NCI-H2107 treated with DMSO at 0.1 percent for 48 hours (cell line): ENCODE measurements around the gene TBPL1.
"Not testable (repeated sequence)": the region's sequence is repeated elsewhere in the genome, so short reads cannot be mapped to it uniquely, and the experiment has no call there.

Experiments used
- DNase-seq: peaks from one replicate; lab custom pipeline; 2025; ENCODE audit not compliant: unreplicated experiment; lab: John Stamatoyannopoulos, UW

TBPL1 gene

DNA sequence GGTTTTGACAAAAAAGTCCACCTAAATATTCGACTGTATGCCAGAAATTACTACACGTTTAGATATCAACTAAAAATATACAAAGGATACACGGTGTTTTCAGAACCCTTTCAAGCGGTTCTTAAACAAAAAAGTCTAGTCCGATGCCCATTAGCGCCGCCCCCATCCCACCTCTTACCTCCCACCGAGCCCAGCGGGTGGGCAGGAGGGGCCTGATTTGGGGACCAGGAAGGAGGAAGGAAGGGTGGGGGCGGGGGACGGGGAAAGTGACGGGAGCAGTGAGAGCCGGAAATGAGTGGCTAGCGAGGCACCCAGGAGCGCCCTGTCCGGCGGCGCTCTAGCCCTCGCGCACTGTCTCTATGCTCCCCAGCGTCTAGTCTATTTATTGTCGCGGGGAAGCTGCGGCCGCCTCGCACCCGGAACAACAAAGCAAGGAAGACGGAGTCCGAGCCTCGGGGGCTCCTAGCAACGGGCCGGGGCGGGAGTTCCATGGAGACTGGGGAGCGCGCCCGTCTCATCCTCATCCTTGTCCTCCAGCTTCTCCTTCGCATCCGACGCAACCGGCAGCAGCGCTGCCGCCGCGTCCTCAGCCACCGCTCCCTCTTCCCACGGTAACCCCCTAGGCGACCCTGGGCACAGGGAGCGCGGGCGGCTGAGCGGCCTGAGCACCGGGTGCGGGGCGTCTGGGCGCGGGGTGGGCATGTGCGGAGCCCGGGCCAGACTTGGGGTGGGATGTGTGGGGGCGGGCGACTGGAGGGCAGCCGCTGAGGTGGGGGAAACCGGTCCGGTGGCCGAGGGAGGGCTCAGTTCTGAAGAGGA, at the start of gene TBPL1:
TBPL1 (plus strand) TSS at position 410 of the 819 bp plus-strand sequence. CDS start 26,902 bp downstream, outside the sequence.
- peak; percentile 94 for DNase-seq

DNA sequence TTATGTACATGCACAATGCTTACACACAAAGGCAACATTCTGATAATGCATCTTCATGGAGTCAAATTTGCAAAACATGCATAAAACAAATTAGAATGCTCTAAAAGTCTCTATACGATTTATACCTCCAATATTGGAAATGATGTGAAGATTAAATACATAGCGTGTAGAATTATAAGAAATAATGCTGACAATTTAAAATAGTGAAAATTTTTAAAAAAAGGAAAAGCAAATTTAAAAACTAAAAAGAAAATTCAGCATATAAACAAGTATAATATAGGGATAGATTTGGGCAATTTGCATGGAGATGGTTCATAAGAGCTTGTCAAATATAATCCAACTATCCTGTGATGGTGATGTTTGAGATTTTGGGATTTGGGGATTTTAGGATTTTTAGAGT, 49.2 kb upstream of the TBPL1 start:
- no peak for DNase-seq

DNA sequence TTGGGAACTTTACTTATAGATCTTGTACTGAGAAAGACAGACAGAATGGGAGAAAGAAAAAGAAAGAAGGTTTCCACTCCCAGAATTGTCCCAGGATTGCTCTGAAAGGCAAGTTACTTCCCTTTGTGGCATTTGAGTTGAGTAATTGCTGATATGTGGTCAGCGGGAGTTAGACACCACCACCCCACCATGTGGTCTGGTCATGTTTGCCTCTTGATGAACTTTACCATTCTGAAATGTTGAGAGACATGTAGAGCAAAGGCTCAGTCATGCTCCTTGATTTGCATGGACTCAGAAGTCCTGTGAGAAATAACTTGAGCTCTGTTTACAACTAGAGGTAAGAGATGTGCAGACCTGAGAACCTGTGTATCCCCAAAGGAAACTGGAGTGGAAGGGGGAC, 47.0 kb upstream of the TBPL1 start:
- DNase-seq: no peak

DNA sequence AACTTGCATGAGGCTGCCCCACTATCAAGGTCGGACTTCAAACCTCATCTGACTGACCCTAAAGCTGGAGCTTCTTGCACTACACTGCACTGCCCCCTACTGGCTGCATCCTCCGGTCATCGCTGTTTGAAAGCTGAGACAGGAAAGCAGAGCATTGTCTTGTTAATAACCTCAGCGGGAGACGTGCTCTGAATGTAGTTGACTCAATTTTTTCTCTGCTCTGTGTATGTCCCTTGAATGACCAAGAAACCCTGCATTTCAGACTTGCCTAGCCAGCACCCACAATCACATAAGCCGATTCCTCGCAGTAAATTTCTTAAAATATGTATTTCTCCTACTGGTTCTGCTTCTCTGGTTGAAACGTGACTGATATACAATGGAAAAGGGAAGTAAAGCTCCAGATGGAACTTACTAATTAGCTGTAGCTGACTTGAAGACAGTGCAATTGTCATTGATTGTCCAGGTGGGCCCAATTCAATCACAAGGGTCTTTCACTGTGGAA, 36.3 kb upstream of the TBPL1 start:
- DNase-seq: peak; percentile 94

DNA sequence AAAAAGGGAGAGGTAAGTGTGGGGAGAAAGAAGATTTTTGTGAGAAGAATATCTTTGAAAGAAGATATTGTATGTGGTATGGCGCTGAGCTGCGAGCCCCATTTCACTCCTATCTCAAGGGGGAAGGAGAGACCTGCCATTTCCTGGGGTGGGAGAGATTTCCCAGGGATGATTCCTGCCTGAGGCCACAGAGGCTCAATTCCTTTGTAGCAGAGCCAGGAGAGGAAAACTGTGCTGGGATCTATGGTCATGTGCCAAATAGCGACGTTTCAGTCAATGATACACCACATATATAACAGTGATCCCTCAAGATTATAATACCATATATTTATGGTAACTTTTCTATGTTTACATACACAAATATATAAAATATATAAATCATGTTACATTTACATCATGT, 35.2 kb upstream of the TBPL1 start:
- no peak for DNase-seq

DNA sequence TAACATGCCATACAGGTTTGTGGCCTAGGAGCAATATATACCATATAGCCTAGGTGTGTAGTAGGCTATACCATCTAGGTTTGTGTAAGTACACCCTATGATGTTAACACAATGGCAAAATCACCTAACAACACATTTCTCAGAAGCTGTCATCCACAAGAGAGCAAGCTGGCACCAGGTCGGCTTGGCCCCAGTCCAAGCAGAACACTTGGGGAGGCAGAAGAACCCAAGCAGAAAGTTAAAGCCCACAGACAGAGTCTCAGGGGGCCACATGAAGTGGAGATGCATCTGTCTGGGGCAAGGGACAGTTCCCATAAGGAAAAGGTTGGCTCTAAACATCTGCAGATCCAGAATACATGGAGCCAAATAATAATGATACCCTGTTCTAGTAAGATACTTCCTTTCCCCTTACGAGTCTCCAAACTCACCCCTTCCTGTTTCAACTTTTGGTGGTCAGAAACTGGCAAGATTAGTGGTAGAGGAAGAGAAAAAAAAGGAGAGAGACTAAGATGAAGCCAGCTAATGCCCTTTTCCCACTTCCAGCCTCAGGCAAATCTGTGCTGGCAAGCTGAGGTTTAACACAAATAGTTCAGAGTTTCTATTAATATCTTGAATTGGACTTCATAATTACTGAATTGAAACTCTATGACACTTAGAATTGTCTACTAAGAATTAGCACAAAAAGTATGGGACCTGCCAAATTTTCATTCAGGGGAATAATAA, 34.7 kb upstream of the TBPL1 start:
- DNase-seq: no peak

DNA sequence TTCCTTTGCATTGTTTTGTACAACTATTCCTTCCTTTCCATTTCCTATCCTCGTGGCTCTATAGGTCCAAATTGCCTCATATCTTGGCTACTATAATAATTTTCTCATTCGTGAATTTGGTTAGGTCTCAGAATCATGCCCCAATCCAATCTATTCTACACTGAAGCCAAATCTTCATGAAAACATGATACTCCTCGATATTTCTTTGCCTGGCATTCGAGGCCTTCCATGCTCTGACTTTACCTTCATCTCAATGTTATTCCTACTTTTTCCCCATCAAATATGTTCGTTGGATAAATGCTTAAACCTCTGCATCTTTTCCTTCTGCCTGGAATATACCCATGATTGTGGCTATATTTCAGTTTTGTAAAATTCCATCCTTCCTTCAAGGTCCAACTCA, 33.7 kb upstream of the TBPL1 start:
- no peak for DNase-seq

DNA sequence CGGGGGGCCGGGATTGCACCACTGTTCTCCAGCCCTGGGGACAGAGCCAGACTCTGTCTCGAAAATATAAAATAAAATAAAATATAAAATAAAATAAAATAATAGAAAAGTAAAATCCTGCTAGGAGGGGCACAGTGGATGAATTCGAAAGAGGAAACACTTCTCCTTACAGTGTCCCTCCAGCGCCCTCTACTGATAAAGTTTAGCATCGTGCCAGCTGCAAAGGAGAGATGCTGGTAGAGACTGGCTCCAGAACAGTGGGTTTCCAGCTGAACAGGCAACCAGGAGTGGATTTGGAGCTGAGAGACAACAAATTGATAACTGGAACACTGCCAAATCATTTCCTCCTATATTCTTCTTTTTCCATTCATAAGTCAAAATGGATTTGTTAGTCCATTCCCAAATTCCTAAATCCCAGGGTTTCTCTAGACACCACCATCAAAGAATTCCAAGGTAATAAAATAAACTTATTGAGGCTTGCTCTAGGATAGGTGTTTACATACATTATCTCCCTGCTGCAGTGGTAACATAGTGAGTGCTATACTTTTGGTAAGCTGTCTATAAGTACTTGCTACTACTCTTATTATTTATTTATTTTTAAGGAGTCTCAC, 31.7 kb upstream of the TBPL1 start:
- peak; percentile 73 for DNase-seq

DNA sequence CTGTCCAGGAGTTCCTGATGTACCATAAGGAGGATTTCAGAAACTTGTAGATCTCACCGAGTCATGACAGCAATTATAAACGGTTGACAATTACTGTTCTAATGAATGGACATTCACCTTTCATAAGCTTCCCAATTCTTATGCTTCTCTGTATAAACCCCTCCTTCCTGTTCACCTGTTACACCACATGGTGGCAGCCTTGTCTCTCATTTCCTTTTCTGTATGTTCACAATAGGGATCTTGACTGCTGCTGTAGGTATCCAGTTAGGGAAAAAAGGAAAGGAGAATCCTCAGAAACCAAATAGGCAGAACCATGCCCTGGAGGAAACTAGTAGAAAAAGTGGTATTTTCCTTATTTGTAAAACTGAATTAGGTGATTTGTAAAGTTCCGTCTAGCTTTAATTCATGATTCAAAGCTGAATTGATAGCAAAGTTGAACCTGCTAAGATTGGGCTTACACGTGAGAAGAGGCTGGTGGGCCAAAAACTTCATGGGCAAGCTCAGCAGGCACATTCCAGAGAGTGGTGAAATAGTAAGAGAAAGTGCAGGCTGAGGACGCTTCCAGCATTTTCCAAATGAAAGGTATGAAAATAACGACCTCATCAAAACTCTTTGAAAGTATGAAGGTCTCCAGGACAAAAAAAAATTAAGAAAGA, 29.0 kb upstream of the TBPL1 start:
- peak; percentile 84 for DNase-seq

DNA sequence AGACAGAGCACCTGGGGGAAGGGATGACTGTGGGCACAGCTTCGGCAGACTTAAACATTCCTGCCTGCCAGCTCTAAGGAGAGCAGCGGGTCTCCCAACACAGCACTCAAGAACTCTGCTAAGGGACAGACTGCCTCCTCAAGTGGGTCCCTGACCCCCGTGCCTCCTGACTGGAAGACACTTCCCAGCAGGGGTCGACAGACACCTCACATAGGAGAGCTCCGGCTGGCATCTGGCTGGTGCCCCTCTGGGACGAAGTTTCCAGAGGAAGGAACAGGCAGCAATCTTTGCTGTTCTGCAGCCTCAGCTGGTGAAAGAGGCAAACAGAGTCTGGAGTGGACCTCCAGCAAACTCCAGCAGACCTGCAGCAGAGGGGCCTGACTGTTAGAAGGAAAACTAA, 21.8 kb upstream of the TBPL1 start:
- DNase-seq: not testable (repeated sequence)

DNA sequence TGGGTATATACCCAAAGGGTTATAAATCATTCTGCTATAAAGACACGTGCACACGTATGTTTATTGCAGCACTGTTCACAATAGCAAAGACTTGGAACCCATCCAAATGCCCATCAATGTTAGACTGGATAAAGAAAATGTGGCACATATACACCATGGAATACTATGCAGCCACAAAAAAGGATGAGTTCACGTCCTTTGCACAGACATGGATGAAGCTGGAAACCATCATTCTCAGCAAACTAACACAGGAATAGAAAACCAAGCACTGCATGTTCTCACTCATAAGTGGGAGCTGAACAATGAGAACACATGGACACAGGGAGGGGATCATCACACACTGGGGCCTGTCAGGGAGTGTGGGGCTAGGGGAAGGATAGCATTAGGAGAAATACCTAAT, 16.7 kb upstream of the TBPL1 start:
- not testable (repeated sequence) for DNase-seq

DNA sequence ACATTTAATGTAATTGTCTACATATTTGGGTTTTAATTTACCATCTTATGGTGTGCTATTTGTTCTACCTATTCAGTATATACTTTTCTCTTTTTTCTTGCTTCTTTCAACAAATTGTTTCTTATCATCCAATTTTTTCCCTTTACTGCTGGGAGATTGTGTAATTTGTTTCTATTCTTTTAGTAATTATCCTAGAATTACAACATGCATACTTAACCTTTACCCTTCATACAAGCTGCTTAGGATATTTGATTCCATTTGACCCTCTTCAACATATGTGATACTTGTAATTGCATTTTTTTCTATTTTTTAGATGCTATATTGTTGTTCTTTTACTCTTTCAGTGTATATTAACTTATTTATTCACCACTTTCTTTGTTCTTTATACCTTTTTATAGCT, 15.1 kb upstream of the TBPL1 start:
- DNase-seq: no peak

DNA sequence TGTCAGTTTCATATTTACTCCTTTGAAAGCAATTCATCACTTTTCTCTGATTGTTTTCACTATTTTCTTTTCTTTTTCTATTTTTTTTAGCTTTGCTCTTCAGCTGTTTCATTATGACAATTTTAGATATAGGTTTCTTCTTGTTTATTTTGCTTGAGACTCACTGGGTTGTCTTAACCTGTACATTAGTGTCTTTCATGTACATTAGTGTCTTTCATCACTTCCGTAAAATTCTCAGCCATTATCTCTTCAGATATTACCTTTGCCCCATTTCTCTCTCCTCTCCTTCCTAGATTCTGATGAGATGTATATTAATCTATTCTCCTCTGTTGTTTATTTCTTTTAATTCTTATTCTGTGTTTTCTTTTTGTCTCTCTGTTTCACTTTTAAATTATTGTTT, 14.5 kb upstream of the TBPL1 start:
- no peak for DNase-seq

DNA sequence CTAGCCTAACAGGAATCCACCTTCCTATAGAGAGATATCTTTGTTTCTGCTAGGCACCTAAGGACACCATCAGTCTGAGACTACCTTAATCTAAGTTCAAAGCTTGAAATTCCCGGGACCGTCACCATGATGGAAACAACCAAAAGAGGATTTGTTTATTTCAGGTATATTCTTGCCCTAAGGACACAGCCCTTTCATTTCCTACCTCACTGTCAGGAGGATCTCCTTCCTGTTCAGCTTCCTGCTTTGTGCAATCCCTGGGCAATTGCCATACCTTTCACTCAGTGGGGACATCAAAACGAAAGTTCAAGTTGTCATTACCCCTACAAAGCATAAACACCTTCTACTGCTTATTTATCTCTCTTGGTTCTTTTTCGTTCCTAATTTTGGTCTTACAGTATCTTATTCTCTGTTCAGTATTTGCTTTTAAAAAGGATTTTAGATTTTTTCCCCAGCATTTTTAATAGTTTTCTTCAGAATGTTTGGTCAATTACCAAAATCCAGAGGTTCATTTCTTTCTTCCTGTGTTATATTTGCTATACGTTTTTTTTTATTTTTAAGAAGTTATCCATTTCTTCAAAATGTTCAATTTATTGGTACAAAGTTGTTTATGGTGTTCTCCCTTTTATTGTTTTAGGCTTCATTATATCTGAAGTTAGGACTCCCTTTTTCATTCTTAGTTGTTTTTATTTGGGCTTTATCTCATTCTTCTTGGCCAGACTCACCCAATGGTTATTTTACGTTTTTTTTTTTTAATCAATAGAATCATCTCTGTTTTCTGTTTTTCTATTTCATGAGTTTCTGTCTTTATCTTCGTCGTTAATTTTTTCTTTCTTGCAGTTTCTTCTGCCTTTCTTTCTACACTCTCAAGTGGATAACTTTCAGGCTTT, 13.0 kb upstream of the TBPL1 start:
- no peak for DNase-seq

DNA sequence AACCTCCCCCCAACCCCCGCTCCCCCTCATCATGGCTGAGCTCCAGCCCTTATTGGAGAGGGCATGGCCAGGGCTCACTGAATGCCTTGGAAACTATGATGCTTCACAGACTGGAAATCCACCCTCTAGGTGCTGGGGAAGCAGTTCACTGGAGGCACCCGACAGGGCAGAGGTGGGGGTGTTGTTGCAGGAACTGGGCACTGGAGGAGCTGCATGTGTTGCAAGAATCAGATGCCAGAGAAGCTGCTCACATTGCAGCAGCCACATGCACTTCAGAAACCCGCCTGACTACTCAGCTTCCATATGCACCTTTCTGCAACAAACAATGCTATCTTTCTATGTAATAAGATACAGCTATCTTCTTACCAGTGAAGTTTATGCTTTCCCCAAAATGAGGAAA, 7.9 kb upstream of the TBPL1 start:
- no peak for DNase-seq

DNA sequence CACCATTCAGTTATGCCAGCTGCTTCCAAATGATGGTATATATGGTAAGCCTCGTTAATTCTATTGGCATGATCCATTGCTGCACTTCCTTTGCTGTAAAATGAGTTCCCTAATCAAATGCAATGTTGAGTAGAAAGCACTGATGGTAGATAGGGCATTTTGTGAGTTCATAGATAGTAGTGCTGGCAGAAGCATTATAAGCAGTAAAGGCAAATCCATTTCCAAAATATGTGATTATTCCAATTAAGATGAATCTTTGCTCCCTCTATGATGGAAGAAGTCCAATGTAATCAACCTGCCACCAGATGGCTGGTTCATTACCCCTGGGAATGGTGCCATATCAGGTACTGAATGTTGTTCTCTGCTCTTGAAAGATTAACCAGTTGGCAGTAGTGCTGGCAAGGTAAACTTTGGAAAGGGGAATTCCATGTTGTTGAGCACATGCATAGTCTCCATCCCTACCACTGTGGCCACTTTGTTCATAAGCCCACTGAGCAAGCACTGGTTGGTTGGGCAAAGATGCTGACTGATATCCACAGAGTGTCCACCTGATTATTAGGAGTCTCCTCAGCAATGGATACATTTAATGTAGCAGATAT, 5.6 kb upstream of the TBPL1 start:
- peak; percentile 30 for DNase-seq

DNA sequence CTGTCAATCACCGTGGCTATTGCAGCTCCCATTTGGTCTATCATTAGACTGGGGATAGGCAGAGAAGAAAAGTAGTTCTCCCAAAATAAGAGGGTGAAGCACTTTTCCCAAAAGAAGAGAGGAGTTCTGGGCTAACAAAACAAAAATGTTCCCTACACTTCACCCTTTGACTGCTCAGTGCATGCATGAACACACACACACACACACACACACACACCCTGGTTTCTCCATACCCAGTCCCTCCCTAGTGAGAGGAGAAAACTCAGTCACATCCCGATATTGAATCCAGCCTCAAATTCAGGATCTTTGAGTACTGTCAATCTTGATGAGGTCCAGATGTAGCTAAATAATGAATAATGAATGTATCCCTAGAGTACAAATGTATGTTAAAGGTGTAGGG, 4.6 kb upstream of the TBPL1 start:
- no peak for DNase-seq

DNA sequence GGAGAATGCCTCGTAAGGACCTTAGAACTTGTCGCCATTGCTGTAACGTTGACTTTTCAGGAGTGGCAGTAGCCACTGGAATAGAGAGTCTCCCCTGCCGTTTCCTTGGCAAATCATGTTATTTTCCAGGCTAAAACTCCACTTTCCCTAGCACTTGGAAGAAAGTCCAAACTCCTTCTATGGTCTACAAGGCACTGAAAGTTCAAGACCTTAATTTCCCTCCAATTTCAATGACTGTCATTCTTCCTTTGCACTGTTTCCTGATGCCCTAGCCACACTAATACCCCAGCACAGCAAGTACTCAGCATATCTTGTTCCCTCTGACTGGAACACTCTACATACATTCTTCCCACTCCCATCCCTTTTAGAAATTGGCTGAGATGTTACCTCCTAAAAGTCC, 1.8 kb upstream of the TBPL1 start:
- DNase-seq: no peak

DNA sequence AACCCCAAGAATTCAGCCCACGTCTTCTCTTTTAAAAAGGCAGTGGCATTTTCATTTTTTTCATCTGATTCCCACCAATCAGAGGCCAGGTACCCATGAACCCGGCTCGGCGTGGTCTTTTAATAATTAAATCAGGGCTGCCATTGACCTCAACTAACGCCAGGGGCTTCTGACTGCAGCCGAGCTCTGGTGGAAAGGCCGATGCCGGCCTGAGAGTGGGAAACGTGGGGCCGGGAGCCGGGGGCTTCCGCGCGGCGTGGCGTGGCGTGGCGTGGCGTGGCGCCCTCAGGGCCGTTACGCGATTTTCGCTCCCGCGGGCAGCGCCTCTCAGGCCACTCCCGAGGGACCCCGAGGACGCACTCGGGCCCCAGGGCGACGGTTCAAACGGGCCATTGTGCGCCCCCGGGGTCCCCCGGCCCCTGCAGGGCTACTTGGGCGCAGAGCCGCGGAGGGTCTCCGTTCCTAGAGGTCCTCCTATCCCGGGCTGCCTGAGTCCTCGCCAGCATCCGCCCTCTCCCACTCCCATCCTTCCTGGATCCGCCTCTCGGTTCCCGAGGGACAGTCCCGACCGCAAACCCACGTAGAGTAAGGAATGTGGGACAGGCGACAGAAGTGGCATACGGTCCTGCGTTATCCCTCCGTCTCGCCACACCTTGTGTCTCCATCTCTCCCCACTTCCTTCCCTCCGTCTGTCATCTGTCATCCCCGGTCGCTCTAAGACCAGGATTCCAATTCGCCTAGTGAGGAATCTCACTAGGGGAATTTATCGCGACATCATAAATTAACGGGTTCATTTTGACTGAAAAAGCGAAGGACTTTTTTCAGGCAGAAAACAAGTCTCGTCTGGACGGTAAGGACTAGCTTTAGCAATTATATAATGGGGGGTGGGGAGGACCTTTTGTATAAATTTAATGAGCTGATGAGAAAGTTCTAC, 876 bp upstream of the TBPL1 start:
- peak; percentile 49 for DNase-seq
